SU-DHL-6 (cell line): ENCODE data around the gene GRM8.

Source experiments
- CTCF ChIP-seq: fragments of 200-600 bp; sonication (generic); IDR thresholded peaks from one replicate; pipeline ENCODE4 v1.5.1; 2017; ENCODE audit warnings: antibody characterized with exemption, mild to moderate bottlenecking, low read length, moderate library complexity; ENCODE audit not compliant: insufficient read depth, poor library complexity, severe bottlenecking
- EZH2phosphoT487 ChIP-seq: fragments of 200-600 bp; sonication (generic), shearing (Covaris generic); conservative IDR thresholded peaks from 2 replicates; pipeline ENCODE4 v1.6.1; 2018; ENCODE audit warnings: mild to moderate bottlenecking, antibody characterized with exemption, low read length, moderate library complexity, mixed read lengths

- no peak for TF ChIP-seq CTCF
- no peak for TF ChIP-seq EZH2phosphoT487
Measured at GRCh38 chr7:126973066-126973465, 279.7 kb downstream of the GRM8 start.
